GM18858 (cell line): ENCODE results near the gene LRRC43.
"Not testable (repeated sequence)": the region's sequence is repeated elsewhere in the genome, so short reads cannot be mapped to it uniquely, and the experiment has no call there.

Source experiments
- ATAC-seq: cut with Tn5 transposase; IDR thresholded peaks from one replicate; pipeline ENCODE4 v1.9.1; 2021; ENCODE audit not compliant: unreplicated experiment

The LRRC43 gene

DNA sequence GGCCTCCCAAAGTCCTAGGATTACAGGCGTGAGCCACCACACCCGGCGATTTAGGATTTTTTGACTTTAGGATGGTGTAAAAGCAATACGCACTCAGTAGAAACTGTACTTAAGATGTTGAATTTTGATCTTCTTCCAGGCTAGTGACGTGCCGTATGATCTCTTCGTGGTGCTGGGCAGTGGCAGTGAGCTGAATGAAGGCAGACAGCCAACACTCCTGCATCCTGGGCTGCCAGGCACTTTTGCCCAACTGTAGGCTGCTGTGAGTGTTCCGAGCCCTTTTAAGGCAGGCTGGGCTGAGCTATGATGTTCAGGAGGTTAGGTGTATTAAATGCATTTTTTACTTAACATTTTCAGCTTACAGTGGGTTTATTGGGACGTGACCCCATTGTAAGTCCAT is 30.2 kb upstream of the LRRC43 start:
- ATAC-seq: no peak

DNA sequence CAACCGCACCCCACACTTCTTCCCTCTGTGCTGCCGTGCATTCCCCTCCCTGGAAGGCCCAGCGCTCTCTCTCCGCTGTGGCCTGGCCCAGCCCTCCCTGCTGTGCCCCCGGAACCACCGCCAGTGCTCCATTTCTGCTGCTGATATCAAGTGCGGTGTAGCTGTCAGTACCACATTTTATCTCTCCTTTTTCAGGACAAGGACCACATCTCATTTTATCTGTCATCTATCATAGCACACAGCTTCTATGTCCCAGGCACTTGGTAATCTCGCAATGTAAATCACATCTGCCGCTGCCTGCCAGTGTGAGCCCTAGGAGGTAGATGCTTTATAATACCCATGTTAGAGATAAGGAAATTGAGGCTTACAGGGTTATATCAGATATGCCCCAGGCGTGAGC is 27.2 kb upstream of the LRRC43 start:
- ATAC-seq: no peak

DNA sequence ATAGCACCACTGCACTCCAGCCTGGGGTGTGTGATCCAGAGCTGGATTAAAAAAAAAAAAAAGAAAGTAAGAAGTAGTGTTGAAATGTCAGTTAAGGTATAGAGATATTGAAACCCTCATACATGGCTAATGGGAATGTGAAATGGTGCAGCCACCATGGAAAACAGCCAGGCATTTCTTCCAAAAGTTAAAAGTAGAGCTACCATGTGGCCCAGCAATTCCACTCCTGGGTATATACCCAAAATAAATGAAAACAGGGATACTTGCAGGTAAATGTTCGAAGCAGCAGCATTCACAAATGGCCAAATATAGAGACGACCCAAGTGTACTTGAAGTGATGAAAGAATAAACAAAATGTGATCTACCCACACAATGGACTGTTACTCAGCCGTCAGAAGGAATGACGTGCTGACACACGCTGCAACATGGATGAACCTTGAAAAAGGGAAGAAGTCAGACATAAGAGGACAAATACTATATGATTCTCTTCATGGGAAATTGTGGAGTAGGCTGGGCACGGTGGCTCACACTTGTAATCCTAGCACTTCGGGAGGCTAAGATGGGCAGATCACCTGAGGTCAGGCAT is 24.1 kb upstream of the LRRC43 start:
- ATAC-seq: no peak

DNA sequence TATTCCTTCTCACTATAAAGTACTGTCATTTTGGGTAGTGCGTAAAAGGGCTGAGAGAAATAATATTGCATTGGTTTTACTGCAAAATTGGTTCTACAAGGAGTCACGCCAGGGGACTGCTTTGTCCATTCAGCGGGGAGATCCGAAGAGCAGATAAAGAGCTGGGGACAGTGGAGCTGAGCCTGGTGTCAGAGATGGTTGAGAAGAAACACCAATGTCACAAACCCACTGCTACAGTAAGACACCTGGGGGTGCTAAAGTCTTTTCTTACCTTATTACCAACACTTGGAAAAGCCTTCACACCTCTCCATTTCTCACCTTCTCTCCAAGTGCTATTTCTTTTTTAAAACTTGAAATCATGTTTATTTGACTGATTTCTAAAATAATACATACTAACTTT is 23.0 kb upstream of the LRRC43 start:
- no peak for ATAC-seq

DNA sequence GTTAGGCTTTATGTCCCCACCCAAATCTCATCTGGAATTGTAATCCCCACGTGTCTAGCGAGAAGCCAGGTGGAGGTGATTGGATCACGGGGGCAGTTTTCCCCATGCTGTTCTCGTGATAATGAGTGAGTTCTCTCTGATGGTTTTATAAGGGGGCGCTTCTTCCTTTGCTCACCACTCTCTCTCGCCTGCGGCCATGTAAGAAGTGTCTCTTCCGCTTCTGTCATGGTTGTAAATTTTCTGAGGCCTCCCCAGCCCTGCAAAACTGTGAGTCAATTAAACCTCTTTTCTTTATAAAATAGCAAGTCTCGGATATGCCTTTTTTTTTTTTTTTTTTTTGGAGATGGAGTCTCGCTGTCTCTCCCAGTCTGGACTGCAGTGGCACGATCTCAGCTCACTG is 22.2 kb upstream of the LRRC43 start:
- no peak for ATAC-seq

DNA sequence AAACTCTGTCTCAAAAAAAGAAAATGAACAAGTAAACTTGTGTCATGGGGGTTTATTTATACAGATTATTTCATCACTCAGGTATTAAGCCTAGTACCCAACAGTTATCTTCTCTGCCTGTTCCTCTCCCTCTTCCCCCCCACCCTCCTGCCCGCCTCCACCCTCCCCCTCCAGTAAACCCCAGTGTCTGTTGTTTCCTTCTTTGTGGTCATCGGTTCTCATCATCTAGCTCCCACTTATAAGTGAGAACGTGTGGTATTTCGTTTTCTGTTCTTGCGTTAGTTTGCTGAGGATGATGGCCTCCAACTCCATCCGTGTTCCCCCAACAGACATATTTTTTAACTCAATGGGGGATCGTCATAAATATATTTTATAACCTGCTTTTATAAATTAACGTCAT is 21.2 kb upstream of the LRRC43 start:
- no peak for ATAC-seq

DNA sequence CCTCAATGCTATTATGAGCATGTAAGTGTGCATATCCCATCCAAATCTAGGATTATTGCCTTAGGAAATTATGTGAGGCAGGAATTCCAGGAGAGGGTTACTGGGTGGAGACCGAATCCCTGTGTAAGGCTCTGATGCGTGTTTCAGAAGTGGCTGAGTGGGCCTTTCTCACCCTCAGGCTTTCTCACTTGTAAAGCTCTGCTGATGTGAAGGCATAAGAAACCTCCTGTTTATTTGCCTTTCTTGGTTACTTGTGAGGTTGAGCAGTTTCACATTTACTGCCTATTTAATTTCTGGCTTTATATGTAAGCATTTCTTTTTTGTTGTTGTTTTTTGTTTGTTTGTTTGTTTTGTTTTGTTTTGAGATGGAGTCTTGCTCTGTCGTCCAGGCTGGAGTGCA is 19.9 kb upstream of the LRRC43 start:
- ATAC-seq: no peak

DNA sequence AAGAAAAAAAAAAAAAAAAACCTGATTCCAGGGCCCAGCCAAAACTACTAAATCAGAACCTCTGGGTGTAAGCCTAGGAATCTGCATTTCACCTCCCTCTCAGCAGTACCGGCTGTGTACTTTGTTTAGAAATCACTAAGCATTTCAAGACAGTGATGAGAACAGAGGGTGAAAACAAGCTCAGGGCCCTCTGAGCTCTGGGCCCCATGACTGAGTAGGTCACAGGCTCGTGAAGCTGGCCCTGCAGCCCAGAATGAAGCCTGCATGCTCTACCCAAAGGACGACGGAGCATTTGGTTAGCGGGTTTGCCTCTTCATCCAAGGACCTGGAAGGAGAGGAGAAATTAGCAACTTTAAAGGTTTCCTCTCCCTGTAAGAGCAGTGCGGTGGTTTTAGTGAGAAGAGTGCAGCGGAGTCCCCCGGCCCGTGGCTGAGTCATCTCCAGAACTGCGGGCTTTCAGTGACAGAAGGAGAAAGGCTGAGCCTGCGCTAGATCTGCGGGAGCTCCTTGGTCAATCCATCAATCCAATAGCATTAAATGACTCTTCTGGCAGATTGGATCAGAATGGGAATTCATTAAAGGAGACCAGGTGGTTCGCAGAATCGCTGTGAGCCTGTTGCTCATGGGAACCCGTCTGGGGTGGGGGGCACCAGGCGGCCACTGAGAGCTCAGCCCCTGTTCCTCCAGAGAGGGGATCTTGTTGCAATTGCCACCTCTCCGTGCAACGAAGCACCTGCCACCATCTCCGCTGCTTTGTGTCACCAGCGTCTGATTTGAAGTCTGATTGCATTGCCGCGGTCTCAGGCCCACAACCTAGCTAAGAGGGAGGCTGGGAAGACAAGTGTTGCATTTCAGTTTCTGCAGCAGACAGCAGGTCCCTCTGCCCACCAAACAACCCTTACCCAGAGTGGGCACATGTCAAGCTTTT is 16.2 kb upstream of the LRRC43 start:
- ATAC-seq: no peak

DNA sequence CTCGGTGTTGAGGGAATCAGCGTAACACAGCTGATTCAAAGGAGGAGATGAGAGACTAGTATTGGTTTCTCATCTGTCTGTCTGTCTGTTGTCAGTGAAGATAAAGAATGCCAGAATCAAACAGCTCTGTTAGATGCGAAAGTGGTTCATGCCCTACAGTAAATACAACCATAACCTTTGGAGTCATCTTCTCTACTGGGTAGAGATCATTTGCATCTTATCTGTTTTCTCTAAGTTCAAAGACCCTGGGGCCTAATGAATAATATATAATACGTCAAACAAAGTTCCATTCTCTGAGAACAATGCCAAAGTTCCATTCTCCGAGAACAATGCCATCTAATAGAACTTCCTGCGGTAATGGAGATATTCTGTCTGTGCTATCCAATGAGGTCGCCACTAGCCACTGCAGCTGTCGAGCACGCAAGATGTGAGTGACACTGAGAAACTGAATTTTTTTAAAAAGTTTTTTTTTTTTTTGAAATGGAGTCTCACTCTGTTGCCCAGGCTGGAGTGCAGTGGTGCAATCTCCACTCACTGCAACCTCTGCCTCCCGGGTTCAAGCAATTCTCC is 15.5 kb upstream of the LRRC43 start:
- ATAC-seq: no peak

DNA sequence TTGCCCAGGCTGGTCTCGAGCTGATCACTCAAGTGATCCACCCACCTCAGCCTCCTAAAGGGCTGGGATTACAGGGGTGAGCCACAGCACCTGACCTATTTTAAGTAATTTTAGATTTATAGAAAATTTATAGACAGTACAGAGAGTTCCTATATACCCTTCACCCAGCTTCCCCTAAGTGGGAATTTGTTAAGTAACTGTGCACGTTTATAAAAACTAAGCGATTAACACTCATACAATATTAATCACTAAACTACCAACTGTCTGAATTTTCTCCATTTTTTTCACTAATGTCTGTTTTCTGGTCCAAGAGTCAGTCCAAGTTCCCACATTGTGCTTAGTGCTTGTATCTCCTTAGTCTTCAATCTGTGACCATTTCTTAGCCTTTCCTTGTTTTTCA is 14.4 kb upstream of the LRRC43 start:
- ATAC-seq: no peak

DNA sequence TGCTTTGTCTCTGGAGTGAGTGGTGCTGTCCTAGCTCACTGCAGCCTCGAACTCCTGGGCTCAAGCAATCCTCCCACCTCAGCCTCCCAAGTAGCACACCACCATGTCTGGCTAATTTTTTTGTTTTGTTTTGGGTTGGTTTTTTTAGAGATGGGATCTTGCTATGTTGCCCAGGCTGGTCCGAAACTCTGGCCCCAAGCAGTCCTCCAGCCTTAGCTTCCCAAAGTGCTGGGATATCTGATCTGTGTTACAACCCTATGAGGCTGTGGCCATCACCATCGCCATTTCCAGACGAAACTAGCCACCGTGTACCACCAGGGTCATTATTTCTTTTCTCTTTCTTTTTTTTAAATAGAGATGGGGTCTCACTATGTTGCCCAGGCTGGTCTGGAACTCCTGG is 11.5 kb upstream of the LRRC43 start:
- no peak for ATAC-seq

DNA sequence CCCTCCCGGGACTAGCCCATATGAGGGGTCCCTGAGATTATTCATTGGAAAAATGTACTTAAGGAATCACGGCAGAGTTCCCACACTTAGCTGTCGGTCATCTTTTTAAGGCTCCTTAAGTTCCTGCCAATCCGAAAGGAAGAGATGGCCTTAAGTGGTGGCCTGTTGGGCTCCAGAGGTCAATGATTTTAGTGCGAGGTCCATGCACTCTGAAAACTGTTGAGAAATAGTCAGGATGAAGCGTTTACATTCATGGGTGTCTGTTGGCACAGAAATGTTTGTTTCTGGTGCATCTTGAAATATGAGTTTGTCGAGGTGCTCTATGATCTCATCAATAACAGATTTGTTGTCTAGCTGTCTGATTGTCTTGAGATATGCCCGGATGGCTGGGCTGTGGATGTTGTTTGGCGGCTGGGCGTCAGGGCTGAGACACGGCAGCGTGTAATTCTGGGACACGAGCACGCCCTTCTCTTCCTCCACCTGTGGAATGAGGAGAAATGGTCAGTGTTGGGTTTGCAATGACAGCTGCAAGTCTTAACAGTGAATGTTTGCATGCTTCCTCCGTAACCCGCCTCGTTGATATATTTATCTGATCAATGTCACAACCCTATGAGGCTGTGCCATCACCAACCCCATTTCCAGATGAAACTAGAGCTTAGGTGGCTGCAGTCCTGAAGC is 10.5 kb upstream of the LRRC43 start:
- no peak for ATAC-seq

DNA sequence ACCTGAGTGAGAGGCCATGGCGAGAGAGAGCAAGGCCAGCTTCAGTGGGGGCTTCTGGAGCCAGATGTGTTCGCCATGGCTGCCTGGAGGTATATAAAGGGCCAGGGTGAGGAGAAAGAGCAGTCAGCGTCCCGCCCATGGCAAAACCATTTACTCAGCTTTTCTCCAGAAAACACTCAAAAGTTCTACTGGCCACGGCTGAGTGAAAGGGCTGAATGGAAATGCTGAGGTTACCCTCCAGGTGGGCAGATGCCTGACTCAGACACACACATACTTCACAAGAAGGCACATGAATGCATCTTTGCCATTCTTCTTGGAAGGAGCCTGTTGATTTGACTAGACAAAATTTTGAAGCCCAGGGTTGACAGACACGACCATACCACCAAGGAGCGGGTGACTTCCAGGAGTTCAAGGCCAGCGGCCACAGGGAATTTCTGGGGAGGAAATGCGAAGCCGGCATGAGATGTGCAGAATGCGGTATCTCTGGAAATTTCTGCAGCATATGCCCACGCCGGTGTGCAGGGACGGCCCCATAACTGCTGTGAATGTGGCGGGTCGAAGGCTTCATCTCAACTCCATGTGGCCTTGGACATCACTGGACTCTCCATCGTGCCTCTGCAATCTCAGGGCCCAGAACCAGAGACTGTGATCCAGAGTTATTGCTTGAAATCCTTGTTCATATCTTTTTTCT is 8.6 kb upstream of the LRRC43 start, which contains the start of gene IL31:
Gene IL31, minus strand, starts transcription at position 67 of the 691 bp plus-strand sequence. Its CDS starts 49 bp downstream, at position 18.
- ATAC-seq: no peak

DNA sequence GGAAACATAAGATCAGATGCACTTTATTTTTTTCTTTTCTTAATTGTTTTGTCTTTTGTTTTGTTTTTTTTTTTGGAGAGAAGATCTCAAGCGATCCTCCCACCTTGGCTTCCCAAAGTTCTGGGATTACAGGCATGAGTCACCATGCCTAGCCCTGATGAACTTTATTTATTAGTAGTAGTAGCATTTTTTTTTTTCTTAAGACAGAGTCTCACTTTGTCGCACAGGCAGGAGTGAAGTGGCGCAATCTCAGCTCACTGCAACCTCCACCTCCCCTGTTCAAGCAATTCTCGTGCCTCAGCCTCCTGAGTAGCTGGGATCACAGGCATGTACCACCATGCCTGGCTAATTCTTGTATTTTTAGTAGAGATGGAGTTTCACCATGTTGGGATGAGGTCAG is 6.5 kb upstream of the LRRC43 start:
- ATAC-seq: not testable (repeated sequence)

DNA sequence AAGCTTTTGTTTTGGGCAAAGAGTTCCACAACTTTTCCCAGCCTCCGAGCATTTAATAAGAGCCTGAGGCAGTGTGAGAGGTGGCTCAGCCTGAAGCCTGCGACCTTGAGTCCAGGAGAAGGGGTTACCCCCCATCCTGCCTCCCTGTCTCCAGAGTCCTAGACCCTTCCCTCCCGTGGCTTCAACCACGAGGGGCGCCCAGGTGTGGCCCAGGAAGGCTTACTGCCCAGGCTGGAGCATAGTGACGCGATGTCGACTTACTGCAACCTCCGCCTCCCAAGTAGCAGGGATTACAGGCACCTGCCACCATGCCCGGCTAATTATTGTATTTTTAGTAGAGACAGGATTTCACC is 641 bp downstream of the LRRC43 start:
- no peak for ATAC-seq

DNA sequence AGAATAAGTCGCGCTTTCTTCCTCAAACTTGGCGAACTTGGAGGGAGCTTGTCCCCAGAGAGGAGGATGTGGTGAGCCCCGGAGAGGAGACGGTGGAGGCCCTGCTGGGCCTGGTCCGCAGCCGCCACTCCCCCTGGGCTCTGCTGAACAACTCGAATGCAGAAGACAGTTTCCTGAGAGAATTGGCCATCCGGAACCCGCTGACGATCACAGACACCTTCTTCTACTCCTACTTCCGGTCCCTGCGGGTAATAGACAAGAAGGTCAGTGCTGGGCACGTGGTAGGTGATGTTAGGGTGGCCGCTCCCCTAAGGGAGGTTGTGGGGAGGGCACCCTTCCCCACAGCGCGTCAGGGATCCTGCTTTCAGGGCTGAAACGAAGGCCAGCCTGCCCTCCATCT is 1.6 kb downstream of the LRRC43 start:
- ATAC-seq: no peak

DNA sequence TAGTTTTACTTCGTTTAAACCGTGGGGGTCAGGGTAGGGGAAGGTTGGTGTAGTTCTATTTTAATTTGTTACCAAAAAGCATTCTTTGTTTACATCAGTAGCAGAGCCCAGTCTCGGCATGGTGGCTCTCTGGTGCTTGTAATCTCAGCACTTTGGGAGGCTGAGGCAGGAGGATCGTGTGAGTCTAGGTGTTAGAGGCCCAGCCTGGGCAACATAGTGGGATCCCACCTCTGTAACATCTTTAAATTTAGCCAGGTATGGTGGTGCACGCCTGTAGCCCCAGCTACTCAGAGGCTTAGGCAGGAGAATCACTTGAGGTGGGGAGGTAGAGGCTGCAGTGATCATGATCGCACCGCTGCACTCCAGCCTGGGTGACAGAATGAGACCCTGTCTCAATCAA is 2.2 kb downstream of the LRRC43 start:
- ATAC-seq: no peak

DNA sequence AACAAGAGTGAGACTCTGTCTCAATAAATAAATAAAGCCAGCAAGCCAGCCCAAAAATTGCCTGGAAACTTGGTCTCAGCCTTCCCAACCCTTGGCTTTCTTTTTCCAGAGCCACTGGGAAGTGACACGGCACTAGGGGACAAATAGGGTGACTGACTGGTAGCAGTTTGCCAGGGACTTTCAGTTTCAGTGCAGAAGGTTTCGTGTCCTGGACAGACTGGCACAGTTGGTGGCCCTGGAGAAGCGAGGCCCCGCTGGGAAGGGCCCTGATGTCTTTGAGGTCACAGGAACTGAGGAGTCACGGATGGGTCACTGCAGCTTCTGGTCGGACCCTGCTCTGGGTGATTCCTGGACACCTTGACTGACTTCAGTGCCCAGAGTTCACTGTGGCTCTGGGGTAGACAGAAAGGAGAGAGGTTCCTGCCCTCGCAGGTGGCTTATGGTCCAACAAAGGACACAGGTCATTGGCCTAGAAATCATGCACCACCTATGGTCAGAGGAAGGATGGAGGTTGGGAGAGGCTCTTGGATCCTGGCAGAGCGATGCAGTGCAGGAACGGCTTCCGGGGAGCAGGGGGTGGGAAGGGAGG is 2.7 kb downstream of the LRRC43 start:
- no peak for ATAC-seq

DNA sequence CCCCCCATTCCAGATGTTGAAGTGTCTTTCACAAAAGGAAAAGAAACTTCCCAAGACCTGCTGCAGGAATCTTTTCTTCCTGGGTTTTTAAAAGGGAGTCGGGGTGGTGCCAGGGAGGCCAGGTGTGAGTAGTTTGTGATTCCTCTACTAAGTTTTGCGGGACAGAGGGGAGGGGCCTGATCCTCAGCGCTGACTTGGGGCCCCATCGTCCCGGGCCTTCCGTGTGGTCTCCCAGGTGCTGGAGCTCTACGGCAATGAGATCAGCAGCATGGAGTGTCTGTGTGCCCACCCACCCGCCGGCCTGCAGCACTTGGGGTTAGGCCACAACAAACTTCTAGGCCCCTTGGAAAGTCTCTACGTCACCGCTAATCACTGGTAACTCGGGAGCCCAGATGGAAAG is 4.5 kb downstream of the LRRC43 start:
- ATAC-seq: no peak

DNA sequence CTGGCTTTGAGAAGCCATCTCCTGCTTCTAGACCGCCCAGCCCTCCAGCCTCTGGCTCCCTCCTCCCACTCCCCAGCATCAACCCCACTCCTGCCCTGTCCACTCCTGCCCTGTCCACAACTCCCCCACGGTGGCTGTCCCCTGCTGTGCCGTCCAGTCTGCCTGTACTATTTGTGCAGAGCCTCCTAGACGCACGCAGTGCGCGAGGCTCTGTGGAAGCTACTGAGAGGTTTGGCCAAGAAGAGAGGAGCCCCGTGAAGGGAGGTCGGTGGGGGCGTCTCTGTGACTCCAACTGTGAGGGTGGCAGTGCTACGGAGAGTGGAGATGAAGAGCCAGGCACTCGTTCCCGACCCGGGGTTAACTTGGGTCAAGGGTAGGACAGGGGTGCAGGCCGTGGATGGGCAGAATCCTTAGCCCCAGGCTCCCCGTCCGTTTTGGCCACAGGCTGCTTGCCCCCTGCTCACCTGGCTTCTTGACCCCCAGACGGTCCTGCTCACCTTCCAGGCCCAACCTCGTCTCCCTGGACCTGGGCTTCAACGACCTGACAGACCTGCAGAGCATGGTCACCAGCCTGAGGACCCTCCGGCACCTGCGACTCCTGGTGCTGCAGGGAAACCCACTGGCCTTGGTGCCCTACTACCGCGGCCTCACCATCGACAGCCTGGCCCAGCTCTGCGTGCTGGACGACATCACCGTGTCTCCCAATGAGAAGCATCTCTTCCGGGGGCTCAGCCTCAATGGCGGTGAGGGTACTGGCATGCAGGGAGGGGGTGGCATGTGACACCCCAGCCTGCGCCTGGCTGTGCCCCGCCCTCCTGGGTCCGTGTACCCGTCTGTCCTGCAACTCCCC is 6.9 kb downstream of the LRRC43 start:
- no peak for ATAC-seq
